NT2/D1 (cell line): ENCODE results near the gene TEX28.
"Not testable (repeated sequence)": the region's sequence is repeated elsewhere in the genome, so short reads cannot be mapped to it uniquely, and the experiment has no call there.

ENCODE experiments used
- DNase-seq: peaks from one replicate; pipeline ENCODE4 v3.0.0-alpha.2; 2011; ENCODE audit warnings: low read depth, low spot score
- H3K27me3 ChIP-seq: 2 replicates; pipeline ENCODE4 v1.6.0; 2011; ENCODE audit warnings: mild to moderate bottlenecking; ENCODE audit not compliant: insufficient read length, insufficient read depth
- H3K36me3 ChIP-seq: 2 replicates; pipeline ENCODE4 v1.6.1; 2011; ENCODE audit warnings: mild to moderate bottlenecking, low read length, mixed read lengths; ENCODE audit not compliant: insufficient read depth, insufficient read length
- H3K4me1 ChIP-seq: 2 replicates; pipeline ENCODE4 v1.5.1; 2011; ENCODE audit not compliant: insufficient read depth, insufficient read length
- H3K4me3 ChIP-seq: 2 replicates; pipeline ENCODE4 v1.5.1; 2011; ENCODE audit warnings: low read depth; ENCODE audit not compliant: insufficient read length
- H3K9ac ChIP-seq: 2 replicates; pipeline ENCODE4 v1.6.0; 2011; ENCODE audit warnings: low read depth; ENCODE audit not compliant: insufficient read length
- H3K9me3 ChIP-seq: 2 replicates; pipeline ENCODE4 v1.5.1; 2011; ENCODE audit warnings: mild to moderate bottlenecking, low read length; ENCODE audit not compliant: insufficient read depth

The TEX28 gene

GRCh38 chrX:154248076-154248475, 46.8 kb downstream of the TEX28 start:
- not testable (repeated sequence) for H3K36me3 ChIP-seq

DNA sequence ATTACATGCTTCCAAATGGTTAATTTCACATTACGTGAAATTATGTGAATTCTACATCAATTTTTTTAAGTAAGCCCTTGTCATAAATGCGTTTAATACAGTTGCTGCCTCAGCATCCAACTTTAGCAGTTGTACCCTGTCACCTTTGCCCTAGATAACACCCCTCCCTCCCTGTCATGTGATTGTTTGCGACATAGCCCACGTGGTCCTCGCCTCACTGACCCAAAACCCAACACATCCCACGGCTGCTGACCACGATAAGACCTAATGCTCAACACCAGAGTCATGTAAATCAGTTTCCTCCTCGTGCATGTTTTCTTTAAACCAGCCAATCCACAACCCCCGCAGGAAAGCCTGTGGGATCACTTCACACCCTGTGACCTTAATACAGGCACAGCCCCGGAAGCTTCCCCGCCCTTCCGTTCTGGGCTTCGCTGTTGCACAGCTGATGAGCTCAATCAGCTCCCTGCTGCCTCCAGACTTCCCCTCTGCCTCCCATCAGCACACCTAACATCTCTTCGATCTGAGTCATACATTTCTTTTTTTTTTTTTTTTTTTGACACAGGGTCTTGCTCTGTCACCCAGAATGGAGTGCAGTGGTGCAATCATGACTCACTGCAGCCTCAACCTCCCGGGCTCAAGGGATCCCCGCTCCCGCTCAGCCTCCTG, 47.4 kb downstream of the TEX28 start:
- not testable (repeated sequence) for H3K9me3 ChIP-seq, H3K9ac ChIP-seq, DNase-seq, H3K4me3 ChIP-seq, H3K4me1 ChIP-seq, H3K27me3 ChIP-seq, H3K36me3 ChIP-seq

More at GRCh38 chrX:154248076-154248475, 46.8 kb downstream of the TEX28 start:
- not testable (repeated sequence) for H3K4me1 ChIP-seq, H3K9me3 ChIP-seq, DNase-seq, H3K27me3 ChIP-seq, H3K4me3 ChIP-seq, H3K9ac ChIP-seq

DNA sequence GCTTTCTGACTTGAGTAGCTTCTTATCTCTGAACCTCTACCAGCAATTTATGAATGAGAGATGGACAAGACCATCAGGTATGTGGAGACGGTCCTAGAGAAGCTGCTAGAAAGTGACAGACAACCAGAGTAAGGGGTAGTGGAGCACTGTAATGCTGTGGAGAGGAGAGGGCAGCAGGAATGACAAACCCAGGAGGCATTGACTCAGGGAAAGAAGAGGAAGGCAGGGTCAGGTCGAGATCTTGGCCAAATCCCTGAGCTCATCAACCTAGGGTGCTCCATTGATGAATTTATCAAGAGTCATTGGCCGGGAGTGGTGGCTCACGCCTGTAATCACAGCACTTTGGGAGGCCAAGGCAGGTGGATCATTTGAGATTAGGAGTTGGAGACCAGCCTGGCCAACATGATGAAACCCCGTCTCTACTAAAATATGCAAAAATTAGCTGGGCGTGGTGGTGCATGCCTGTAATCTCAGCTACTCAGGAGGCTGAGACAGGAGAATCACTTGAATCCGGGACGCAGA, 54.9 kb downstream of the TEX28 start:
- H3K9ac ChIP-seq, H3K36me3 ChIP-seq, H3K4me1 ChIP-seq, H3K4me3 ChIP-seq, H3K27me3 ChIP-seq, H3K9me3 ChIP-seq, DNase-seq: not testable (repeated sequence)

GRCh38 chrX:154238939-154239559, 55.9 kb downstream of the TEX28 start:
- not testable (repeated sequence) for H3K27me3 ChIP-seq, H3K9me3 ChIP-seq, H3K4me3 ChIP-seq, H3K9ac ChIP-seq, DNase-seq, H3K36me3 ChIP-seq, H3K4me1 ChIP-seq

DNA sequence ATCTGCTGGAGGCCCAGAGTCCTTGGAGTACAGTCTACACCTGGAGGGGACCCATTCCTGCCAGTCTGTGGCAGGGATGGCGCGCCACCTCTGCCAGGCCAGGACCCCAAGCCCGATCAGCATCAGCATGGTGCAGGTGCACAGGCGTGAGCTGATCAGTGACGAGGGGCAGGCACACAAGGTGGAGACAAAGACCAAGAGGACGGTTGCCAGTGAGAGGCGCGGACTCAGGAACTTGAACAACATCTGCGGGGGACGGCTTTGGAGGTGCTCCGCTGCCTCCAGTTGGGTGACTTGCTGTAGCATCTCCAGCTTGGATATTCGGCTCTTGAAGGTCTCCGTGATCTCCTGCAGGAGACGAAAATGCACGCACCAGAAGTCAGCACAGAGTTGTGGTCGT, 61.3 kb downstream of the TEX28 start:
- not testable (repeated sequence) for H3K36me3 ChIP-seq, H3K4me1 ChIP-seq, H3K9ac ChIP-seq, H3K4me3 ChIP-seq, H3K27me3 ChIP-seq, DNase-seq, H3K9me3 ChIP-seq

GRCh38 chrX:154231443-154231842, 63.5 kb downstream of the TEX28 start:
- H3K4me1 ChIP-seq, H3K4me3 ChIP-seq, H3K36me3 ChIP-seq, H3K27me3 ChIP-seq, H3K9me3 ChIP-seq, DNase-seq, H3K9ac ChIP-seq: not testable (repeated sequence)

DNA sequence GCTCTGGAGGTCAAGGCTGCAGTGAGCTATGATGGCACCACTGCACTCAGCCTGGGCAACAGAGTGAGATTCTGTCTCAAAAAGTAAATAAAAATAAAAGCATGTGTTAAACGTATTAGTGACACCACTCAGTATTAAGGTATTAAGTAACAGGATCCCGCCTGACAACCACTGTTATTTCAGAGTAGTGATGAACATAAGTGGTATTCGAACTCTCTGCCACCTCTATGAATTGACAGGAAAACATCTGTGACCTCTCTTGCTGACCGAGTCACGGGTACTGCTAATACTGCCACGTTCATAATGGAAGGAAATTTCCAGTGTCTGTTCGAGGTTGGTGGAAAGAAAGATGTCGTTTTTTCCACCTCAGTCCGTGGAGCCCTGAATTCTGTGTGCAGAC, 68.2 kb downstream of the TEX28 start:
- not testable (repeated sequence) for H3K36me3 ChIP-seq, H3K27me3 ChIP-seq, H3K9me3 ChIP-seq, DNase-seq, H3K4me1 ChIP-seq, H3K4me3 ChIP-seq, H3K9ac ChIP-seq

DNA sequence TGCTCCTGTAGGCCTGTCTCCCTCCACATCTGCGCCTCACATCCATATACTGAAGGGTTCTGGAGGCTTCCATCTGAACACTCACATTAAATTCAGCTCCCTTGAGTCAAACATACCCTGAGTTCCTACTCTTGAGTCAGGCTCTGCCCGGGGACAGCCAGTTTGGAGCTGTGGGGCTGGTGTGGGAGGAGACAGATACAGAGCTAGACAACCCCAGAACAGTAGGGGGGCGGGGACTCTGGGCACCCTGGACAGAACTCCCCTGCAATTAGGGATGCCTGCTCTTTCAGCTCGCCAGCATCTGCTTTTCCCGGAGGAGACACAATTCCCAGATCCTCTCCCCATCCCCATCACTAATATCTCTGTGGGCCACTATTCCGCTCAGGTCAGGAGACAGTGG, 69.6 kb downstream of the TEX28 start:
- H3K36me3 ChIP-seq, H3K4me3 ChIP-seq, H3K9me3 ChIP-seq, H3K9ac ChIP-seq, H3K27me3 ChIP-seq, H3K4me1 ChIP-seq, DNase-seq: not testable (repeated sequence)
